ENCODE results near the gene EPB41L2.

Gene EPB41L2

DNA sequence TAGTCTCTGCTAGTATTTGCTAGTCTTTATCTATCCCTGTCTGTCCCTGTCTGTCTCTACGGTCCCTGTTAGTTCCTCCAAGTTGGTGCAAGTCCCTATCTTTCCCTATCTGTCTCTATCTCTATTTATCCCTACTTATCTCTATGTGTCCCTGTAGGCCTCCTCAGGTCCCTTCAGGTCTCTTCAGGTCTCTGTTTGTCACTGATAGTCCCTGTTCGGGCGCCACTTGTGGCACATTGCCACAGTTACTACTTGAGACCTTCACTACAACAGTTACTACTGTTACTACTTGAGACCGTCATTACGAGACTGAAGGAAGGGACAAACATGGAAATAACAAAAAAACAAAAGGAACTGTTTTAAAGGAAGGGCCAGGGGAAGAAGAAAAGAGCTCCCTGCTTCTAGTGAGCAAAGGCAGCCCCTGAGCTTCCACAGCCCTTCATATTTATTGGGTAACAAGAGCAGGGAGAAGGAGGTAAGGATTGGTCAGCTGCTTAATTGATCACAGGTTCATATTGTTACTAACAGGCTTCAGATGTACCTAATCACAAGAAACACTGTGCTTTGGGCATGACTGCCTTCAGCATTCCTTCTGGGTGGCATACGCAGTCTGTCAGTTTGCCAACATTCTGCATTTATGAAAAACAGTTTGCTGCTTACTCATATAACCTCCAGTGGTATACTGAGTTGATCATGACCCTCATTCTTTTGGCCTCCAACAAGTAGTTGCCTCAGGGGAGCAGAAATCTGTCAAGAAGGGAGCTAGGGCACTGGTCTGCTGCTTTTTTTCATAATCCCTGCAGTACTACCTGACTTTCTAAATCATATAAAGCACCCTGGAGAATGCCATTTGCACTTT lies 8.4 kb downstream of the EPB41L2 start:
- H3K36me3 ChIP-seq = no peaks in the 10 kb centered on the region
- H3K9me3 ChIP-seq = peaks cover 25% of the 10 kb centered on the region
- H3K27me3 ChIP-seq = peaks cover 4% of the 10 kb centered on the region
- H3K4me3 ChIP-seq (ENCODE audit: low read depth in 1 of 2, low read length in 1 of 2) = no peak overlapping the region
- TF ChIP-seq, protein P1, sequence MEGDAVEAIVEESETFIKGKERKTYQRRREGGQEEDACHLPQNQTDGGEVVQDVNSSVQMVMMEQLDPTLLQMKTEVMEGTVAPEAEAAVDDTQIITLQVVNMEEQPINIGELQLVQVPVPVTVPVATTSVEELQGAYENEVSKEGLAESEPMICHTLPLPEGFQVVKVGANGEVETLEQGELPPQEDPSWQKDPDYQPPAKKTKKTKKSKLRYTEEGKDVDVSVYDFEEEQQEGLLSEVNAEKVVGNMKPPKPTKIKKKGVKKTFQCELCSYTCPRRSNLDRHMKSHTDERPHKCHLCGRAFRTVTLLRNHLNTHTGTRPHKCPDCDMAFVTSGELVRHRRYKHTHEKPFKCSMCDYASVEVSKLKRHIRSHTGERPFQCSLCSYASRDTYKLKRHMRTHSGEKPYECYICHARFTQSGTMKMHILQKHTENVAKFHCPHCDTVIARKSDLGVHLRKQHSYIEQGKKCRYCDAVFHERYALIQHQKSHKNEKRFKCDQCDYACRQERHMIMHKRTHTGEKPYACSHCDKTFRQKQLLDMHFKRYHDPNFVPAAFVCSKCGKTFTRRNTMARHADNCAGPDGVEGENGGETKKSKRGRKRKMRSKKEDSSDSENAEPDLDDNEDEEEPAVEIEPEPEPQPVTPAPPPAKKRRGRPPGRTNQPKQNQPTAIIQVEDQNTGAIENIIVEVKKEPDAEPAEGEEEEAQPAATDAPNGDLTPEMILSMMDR (IDR thresholded peaks at IDR 0.05) = no peak
- no peak overlapping the region for H3K27ac ChIP-seq
- no peaks in the 10 kb centered on the region for H3K4me1 ChIP-seq (ENCODE audit: control insufficient read depth in 1 of 2, insufficient read depth in 1 of 2, low read depth in 1 of 2, low read length in 1 of 2)

DNA sequence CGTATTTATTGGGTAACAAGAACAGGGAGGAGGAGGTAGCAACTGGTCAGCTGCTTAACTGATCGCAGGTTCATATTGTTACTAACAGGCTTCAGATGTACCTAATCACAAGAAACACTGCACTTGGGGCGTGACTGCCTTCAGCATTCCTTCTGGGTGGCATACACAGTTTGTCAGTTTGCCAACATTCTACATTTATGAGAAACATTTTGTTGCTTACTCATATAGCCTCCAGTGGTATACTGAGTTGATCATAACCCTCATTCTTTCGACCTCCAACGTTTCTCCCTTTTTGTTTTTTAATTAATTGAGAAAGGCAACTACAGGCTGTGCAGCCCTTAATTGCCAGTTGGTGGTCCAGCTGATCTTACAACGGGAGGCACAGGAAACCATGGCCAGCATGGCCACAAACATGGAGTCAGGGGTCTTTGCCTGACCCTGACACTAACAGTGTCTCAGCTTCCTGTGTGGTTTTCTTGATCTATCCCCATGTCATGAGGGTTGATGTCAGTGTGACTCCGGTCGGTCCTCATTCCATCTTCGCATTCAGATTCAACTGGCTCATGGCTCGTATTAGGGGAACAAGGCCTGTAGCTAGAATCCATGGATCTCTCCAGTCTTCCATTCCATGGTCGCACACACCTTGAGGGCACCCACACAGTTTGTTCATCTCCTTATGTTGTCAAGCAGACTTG lies 9.4 kb downstream of the EPB41L2 start:
- TF ChIP-seq, protein P1 (IDR thresholded peaks at IDR 0.05) = no peak
- Histone ChIP-seq H3K36me3 (no peaks in the 10 kb centered on the region), H3K27ac (no peak overlapping the region), H3K4me3 (ENCODE audit: low read depth in 1 of 2, low read length in 1 of 2) (no peak overlapping the region), H3K9me3 (peaks cover 25% of the 10 kb centered on the region), H3K27me3 (no peaks in the 10 kb centered on the region), H3K4me1 (ENCODE audit: control insufficient read depth in 1 of 2, insufficient read depth in 1 of 2, low read depth in 1 of 2, low read length in 1 of 2) (no peaks in the 10 kb centered on the region)

DNA sequence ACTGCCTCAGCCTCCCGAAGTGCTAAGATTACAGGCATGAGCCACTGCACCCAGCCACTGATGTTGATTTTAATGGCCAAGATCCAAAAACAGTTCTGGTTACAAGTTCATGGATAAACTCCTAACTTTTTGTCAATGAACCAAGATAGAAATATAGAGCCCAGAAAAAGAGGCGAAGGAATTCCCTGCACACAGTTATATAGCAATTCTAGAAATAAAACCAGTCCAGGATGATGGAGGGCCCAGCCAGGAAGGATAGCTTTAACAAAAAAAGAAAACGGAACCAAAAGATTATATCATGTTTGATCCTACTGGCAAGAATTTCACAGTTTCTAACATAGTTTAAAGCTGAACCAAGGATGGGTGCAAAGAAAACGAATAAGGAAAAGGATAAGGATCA lies 10.9 kb downstream of the EPB41L2 start:
- H3K4me1 ChIP-seq (ENCODE audit: control insufficient read depth in 1 of 2, insufficient read depth in 1 of 2, low read depth in 1 of 2, low read length in 1 of 2) = no peaks in the 10 kb centered on the region
- H3K9me3 ChIP-seq = peaks cover 25% of the 10 kb centered on the region
- TF ChIP-seq, protein P1 (IDR thresholded peaks at IDR 0.05) = no peak
- H3K36me3 ChIP-seq = no peaks in the 10 kb centered on the region
- no peaks in the 10 kb centered on the region for H3K27me3 ChIP-seq
- no peak overlapping the region for H3K27ac ChIP-seq
- no peak overlapping the region for H3K4me3 ChIP-seq (ENCODE audit: low read depth in 1 of 2, low read length in 1 of 2)

DNA sequence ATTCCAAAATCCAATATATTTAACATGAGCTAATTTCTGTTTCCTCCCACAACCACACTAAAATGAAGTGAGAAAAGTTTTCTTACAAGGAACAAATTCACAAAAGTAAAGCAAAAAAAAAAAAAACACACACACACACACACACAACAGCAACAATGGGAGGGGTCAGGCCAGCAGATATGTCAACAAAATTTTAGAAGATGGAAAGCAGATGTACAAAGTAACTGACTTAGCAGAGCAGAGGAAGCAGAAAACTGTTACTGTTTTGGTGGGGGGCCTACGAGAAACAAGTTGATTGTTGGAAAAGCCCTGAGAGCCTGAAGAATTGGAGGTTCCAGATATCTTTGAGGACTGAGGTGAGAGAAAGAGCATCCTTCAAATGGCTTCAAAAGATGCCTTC lies 11.7 kb downstream of the EPB41L2 start:
- TF ChIP-seq, protein P1 (IDR thresholded peaks at IDR 0.05) = no peak
- H3K9me3 ChIP-seq = peaks cover 25% of the 10 kb centered on the region
- H3K27me3 ChIP-seq = no peaks in the 10 kb centered on the region
- H3K36me3 ChIP-seq = no peaks in the 10 kb centered on the region
- no peak overlapping the region for H3K4me3 ChIP-seq (ENCODE audit: low read depth in 1 of 2, low read length in 1 of 2)
- H3K4me1 ChIP-seq (ENCODE audit: control insufficient read depth in 1 of 2, insufficient read depth in 1 of 2, low read depth in 1 of 2, low read length in 1 of 2) = no peaks in the 10 kb centered on the region
- H3K27ac ChIP-seq = no peak overlapping the region

DNA sequence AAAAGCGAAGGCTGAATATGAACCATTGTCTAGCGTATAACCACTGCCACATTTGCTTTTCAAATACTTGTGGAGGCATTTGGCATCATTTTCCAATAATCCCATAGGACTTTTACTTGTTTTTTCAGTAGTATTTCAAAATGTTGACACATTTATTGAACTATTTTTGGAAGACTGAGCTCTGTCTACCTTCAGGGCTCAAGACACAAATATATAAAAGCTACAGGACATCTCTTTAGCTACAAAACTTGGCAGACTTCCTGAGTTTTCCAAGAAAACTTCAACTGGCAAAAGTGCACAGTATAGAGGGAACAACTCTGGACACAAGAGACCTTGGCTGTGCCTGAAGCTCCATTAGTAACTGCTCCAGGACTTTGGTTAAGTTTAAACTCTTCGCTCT lies 13.4 kb downstream of the EPB41L2 start:
- no peaks in the 10 kb centered on the region for H3K4me1 ChIP-seq (ENCODE audit: control insufficient read depth in 1 of 2, insufficient read depth in 1 of 2, low read depth in 1 of 2, low read length in 1 of 2)

More for the DNA sequence above, 13.4 kb downstream of the EPB41L2 start:
- H3K27me3 ChIP-seq = no peaks in the 10 kb centered on the region
- H3K27ac ChIP-seq = no peak overlapping the region
- peaks cover 10% of the 10 kb centered on the region for H3K9me3 ChIP-seq
- TF ChIP-seq, protein P1 (IDR thresholded peaks at IDR 0.05) = no peak
- no peaks in the 10 kb centered on the region for H3K36me3 ChIP-seq
- H3K4me3 ChIP-seq (ENCODE audit: low read depth in 1 of 2, low read length in 1 of 2) = no peak overlapping the region
